SK-N-SH (cell line): ENCODE measurements around the gene MXD3.

ENCODE experiments used
- EP300 ChIP-seq, 2 experiments: IDR thresholded peaks; 2 replicates each; pipeline versions ENCODE4 v1.4.0 to v1.6.1; 2012; ENCODE audit warnings: borderline replicate concordance in 1 of 2, low read depth in 1 of 2, low read length in 1 of 2
- POLR2AphosphoS5 ChIP-seq: IDR thresholded peaks from 2 replicates; pipeline ENCODE4 v1.6.1; 2012; ENCODE audit warnings: low read depth, low read length
- REST ChIP-seq: IDR thresholded peaks from 2 replicates; pipeline ENCODE4 v1.6.1; 2012; ENCODE audit warnings: mild to moderate bottlenecking, low read depth, low read length, moderate library complexity
- TEAD4 ChIP-seq: IDR thresholded peaks from 2 replicates; pipeline ENCODE4 v1.4.0; 2012; ENCODE audit warnings: mild to moderate bottlenecking, borderline replicate concordance; ENCODE audit not compliant: insufficient read depth

- TF ChIP-seq TEAD4: no peak
- TF ChIP-seq EP300 (IDR thresholded peaks at IDR 0.05; ENCODE audit: borderline replicate concordance in 1 of 2, low read depth in 1 of 2, low read length in 1 of 2): no peak
- TF ChIP-seq POLR2AphosphoS5: no peak
- no peak for TF ChIP-seq REST
Observed at GRCh38 chr5:177320879-177321278, 9.2 kb upstream of the MXD3 start.
